ENCODE measurements around the gene EPHA1. TPM values are rescaled to one million over a fixed set of nuclear protein-coding genes. Genes with fewer than 3 reads are reported as not detected.

Gene EPHA1
- total and polyA plus RNA-seq, 7 experiments from 2014 or later = 4.1 to 63.1 (median 33.6) TPM

DNA sequence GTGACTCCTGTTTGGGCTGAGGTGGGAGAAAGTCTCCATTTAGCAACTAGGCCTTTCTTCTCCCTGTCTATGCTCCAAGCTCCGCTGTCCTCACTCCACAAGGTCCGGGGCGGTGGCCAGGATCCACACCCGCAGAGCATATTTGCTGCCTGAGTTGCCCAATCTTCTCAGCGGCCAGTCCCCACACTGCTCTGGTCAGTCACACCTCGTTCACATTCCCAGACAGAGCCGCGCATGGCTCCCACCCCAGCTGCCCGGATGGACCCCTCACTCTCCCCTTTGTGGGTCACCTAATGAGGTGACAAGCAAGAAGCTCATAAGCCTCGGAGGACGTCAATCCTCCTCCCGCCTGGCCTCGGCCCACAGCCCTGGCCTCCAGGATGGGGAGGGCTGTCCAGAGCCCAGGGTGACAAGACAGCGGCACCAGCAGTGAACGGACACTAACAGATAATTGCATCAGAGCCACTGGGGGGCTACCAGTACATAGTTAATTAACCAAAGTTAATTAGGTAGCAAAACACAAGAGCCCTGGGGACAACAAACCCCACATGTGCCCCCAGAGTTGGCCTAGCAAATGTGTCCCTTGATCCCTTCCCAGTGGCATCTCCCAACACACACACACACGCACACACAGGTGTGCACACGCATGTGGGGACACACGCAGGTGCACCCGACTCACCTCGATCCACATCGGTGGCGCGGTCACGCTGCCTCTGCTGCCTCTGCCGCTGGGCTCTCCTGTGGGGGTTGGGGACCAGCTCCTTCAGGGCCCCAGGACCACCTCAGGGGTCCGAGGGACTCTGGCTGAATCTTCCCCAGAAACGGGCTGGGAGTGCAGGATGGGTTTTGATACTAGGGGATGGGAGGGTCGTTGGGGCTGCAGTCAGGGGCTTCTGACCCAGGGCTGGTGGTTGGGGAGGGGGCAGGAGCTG lies 11.8 kb downstream of the EPHA1 start:
- peaks cover 3 to 43% (median 11%) of the 10 kb centered on the region in 5 donors for H3K36me3 Mint-ChIP-seq
- no peaks in the 10 kb centered on the region for H3K9me3 Mint-ChIP-seq

DNA sequence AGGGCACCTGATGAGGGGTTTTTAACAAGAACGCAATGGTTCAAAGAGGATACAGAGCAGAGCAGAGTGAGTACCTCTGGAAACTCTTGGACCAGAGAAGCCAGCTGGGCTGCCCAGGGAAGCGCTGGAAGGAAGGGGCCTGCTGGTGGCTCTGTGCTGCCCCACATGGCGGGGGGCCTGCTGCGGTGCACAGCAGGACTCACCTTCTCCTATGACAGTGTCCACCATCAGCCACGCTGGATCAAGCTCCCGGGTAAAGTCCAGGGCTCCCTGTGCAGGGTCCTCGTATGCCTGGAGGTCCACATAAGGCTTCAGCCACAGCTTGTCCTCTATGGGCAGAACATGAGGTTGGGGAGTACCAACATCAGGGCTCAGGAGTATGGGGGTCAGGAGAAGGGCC lies 12.5 kb downstream of the EPHA1 start:
- Histone ChIP-seq H3K9me3 (ENCODE audit: control insufficient read depth in 2 of 3, low read length in 3 of 3) (no peaks in the 10 kb centered on the region), H3K27ac (ENCODE audit: low read depth, low read length) (no peak overlapping the region), H3K4me1 (ENCODE audit: control insufficient read depth in 2 of 2, insufficient read depth in 2 of 2, low read length in 2 of 2) (no peaks in the 10 kb centered on the region), H3K27me3 (ENCODE audit: control insufficient read depth in 2 of 2, insufficient read depth in 2 of 2, low read length in 2 of 2) (no peaks in the 10 kb centered on the region), H3K36me3 (ENCODE audit: control insufficient read depth in 2 of 3, insufficient read depth in 3 of 3, low read length in 3 of 3) (peaks cover 0 to 98% (median 20%) of the 10 kb centered on the region in 3 experiments), H3K4me3 (ENCODE audit: low read length) (no peak overlapping the region)
- ChIA-PET POLR2A (interaction anchor here (1.2 to 2.0 kb wide), 4 partner anchors 9 to 14 kb away, joined by 4 to 8 read pairs (median 4); no protein-coding TSS in a partner anchor), CTCF (interaction anchor here (0.7 to 2.1 kb wide), 3 partner anchors 11 to 120 kb away, joined by 3 to 14 read pairs (median 5); partner anchors contain the start of gene EPHA1)
- intact Hi-C loops (cut with micrococcal nuclease) = no loop called here
- Mint-ChIP-seq H3K9me3 (no peaks in the 10 kb centered on the region), H3K36me3 (peaks cover 3 to 36% (median 11%) of the 10 kb centered on the region in 5 donors), H3K4me3 (peak overlapping the region in 1 of 10 donors; percentile 7), H3K27me3 (peaks cover 0 to 2% (median 0%) of the 10 kb centered on the region in 5 donors), H3K4me1 (peaks cover 7 to 24% (median 13%) of the 10 kb centered on the region in 7 donors), H3K27ac (peak overlapping the region in 4 of 9 donors; percentile 15 to 78 (median 24))
- ATAC-seq (no peak), DNase-seq (no peak)

More for the DNA sequence above, 11.8 kb downstream of the EPHA1 start:
- H3K4me3 Mint-ChIP-seq = peak overlapping the region in 1 of 10 donors; percentile 7
- no peak overlapping the region for H3K4me3 ChIP-seq (ENCODE audit: low read length)
- peak overlapping the region in 3 of 9 donors; percentile 63 to 77 (median 74) for H3K27ac Mint-ChIP-seq
- no peaks in the 10 kb centered on the region for H3K9me3 ChIP-seq (ENCODE audit: control insufficient read depth in 2 of 3, low read length in 3 of 3)
- DNase-seq = no peak
- peaks cover 0 to 2% (median 0%) of the 10 kb centered on the region in 5 donors for H3K27me3 Mint-ChIP-seq
- H3K27me3 ChIP-seq (ENCODE audit: control insufficient read depth in 2 of 2, insufficient read depth in 2 of 2, low read length in 2 of 2) = no peaks in the 10 kb centered on the region
- POLR2A ChIA-PET = interaction anchor here (1.2 to 2.0 kb wide), 4 partner anchors 8 to 14 kb away, joined by 4 to 8 read pairs (median 4); no protein-coding TSS in a partner anchor
- CTCF ChIA-PET = interaction anchor here (1.5 to 2.1 kb wide), 2 partner anchors 10 to 13 kb away, joined by 5 to 14 read pairs; partner anchors contain the start of gene EPHA1
- H3K27ac ChIP-seq (ENCODE audit: low read depth, low read length) = no peak overlapping the region
- peaks cover 7 to 24% (median 13%) of the 10 kb centered on the region in 7 donors for H3K4me1 Mint-ChIP-seq
- H3K4me1 ChIP-seq (ENCODE audit: control insufficient read depth in 2 of 2, insufficient read depth in 2 of 2, low read length in 2 of 2) = no peaks in the 10 kb centered on the region
- intact Hi-C loops (cut with micrococcal nuclease) = no loop called here
- ATAC-seq = no peak
- H3K36me3 ChIP-seq (ENCODE audit: control insufficient read depth in 2 of 3, insufficient read depth in 3 of 3, low read length in 3 of 3) = peaks cover 0 to 98% (median 20%) of the 10 kb centered on the region in 3 experiments

DNA sequence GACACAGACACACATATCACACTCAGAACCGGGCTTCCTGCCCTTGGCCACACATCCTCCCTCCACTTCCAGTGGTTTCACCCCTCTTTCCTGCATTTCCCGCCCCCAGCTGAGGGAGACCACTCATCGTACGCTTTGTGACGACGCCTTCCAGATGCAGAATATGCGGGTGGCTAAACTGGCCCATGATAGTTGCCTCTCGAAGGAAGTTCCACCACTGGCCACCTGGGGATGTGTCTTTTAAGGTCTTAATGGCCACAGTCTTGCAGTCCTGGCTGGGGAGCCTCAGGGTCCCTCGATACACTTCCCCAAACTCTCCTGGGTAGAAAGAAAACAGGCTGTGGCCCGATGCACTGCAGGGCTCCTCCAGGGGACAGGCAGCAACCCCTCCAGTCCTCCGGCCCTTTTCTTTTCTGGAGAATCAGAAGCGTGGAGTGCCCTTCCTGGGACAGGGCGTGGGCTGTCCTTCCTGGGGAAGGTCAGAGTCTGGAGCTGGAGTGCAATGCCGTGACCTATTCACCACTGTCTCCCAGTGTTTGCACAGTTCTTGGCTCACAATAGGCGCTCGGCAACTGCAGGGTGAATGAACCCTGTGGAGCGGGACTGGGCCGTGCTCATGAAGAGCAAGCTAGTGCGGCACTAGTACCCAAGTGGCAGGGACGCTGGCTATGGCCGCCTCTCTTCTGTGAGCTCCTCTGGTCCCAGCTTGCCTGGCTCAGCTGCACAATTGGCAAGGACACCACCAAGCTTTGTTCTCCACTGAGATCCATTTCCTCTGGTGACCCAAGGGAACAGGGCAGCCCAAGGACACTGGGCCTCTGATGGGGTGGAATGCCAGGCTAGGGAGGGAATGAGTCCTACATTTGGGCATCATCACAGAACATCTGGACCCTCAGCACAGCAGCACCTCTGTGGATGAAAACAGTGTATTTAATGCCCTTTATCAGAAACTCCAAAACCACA lies 13.2 kb downstream of the EPHA1 start:
- ChIA-PET CTCF (interaction anchor here (0.7 to 2.1 kb wide), 3 partner anchors 11 to 120 kb away, joined by 3 to 14 read pairs (median 5); partner anchors contain the start of gene EPHA1), POLR2A (interaction anchor here (1.2 to 3.4 kb wide), 6 partner anchors 10 to 16 kb away, joined by 3 to 19 read pairs (median 4); no protein-coding TSS in a partner anchor)
- H3K4me1 Mint-ChIP-seq = peaks cover 7 to 17% (median 10%) of the 10 kb centered on the region in 7 donors
- H3K4me3 Mint-ChIP-seq = no peak overlapping the region
- Histone ChIP-seq H3K36me3 (ENCODE audit: control insufficient read depth in 2 of 3, insufficient read depth in 3 of 3, low read length in 3 of 3) (peaks cover 0 to 98% (median 20%) of the 10 kb centered on the region in 3 experiments), H3K9me3 (ENCODE audit: control insufficient read depth in 2 of 3, low read length in 3 of 3) (no peaks in the 10 kb centered on the region), H3K27ac (ENCODE audit: low read depth, low read length) (no peak overlapping the region), H3K27me3 (ENCODE audit: control insufficient read depth in 2 of 2, insufficient read depth in 2 of 2, low read length in 2 of 2) (no peaks in the 10 kb centered on the region), H3K4me3 (ENCODE audit: low read length) (no peak overlapping the region), H3K4me1 (ENCODE audit: control insufficient read depth in 2 of 2, insufficient read depth in 2 of 2, low read length in 2 of 2) (no peaks in the 10 kb centered on the region)
- peak; percentile 58 for ATAC-seq
- intact Hi-C loops (cut with micrococcal nuclease) = no loop called here
- no peaks in the 10 kb centered on the region for H3K27me3 Mint-ChIP-seq
- no peak for DNase-seq
- H3K36me3 Mint-ChIP-seq = peaks cover 3 to 30% (median 10%) of the 10 kb centered on the region in 5 donors
- peak overlapping the region in 8 of 9 donors; percentile 46 to 94 (median 82) for H3K27ac Mint-ChIP-seq
- H3K9me3 Mint-ChIP-seq = no peaks in the 10 kb centered on the region

DNA sequence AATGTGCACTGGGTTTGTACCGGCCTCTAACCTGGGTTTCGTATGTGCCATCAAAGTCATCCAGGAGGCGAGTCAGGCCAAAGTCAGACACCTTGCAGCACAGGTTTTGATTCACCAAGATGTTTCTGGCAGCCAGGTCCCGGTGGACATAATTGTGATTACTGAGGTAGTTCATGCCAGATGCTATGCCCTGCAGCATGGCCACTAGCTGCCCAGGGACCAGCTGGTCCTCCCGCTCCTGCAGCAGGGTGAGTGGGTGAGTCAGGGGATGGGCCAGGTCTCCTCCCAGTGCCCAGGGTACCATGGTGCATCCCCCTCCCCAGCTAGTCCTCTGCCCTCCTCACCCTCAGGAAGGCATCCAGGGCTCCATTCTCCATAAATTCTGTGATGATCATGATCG lies 13.9 kb downstream of the EPHA1 start:
- POLR2A ChIA-PET = interaction anchor here (1.2 to 3.4 kb wide), 3 partner anchors 11 to 15 kb away, joined by 3 to 19 read pairs (median 5); no protein-coding TSS in a partner anchor

DNA sequence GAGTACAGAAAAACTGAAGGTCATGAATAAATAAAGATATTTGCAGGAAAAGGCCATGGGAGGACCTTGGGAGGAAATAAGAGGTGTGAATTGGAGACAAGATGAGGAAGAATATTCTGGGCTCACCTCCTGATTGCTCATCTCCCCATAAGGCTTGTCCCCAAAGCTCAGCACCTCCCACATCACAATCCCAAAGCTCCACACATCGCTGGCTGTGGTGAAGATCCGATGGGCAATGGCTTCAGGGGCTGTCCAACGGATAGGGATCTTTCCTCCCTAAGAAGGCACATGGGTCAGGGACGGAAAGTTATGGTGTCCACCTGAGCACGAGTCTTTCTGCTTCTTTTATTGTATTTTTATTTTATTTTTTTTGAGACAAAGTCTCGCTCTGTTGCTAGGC lies 14.6 kb downstream of the EPHA1 start:
- no peak for DNase-seq
- Mint-ChIP-seq H3K9me3 (no peaks in the 10 kb centered on the region), H3K4me3 (no peak overlapping the region), H3K4me1 (peaks cover 7 to 26% (median 17%) of the 10 kb centered on the region in 7 donors), H3K27ac (peak overlapping the region in 6 of 9 donors; percentile 38 to 91 (median 78)), H3K27me3 (no peaks in the 10 kb centered on the region), H3K36me3 (peaks cover 9 to 40% (median 12%) of the 10 kb centered on the region in 5 donors)
- no peaks in the 10 kb centered on the region for H3K4me1 ChIP-seq (ENCODE audit: control insufficient read depth in 2 of 2, insufficient read depth in 2 of 2, low read length in 2 of 2)
- no peaks in the 10 kb centered on the region for H3K9me3 ChIP-seq (ENCODE audit: control insufficient read depth in 2 of 3, low read length in 3 of 3)
- H3K27ac ChIP-seq (ENCODE audit: low read depth, low read length) = no peak overlapping the region
- ATAC-seq = no peak
- intact Hi-C loops (cut with micrococcal nuclease) = no loop called here
- ChIA-PET POLR2A (interaction anchor here (0.9 to 3.4 kb wide), 3 partner anchors 10 to 12 kb away, joined by 3 to 19 read pairs (median 6); no protein-coding TSS in a partner anchor), CTCF (interaction anchor here (0.8 to 1.3 kb wide), 3 partner anchors 8 to 19 kb away, joined by 3 read pairs; no protein-coding TSS in a partner anchor)
- no peaks in the 10 kb centered on the region for H3K27me3 ChIP-seq (ENCODE audit: control insufficient read depth in 2 of 2, insufficient read depth in 2 of 2, low read length in 2 of 2)
- no peak overlapping the region for H3K4me3 ChIP-seq (ENCODE audit: low read length)
- H3K36me3 ChIP-seq (ENCODE audit: control insufficient read depth in 2 of 3, insufficient read depth in 3 of 3, low read length in 3 of 3) = peaks cover 0 to 98% (median 20%) of the 10 kb centered on the region in 3 experiments

More for the DNA sequence above, 13.9 kb downstream of the EPHA1 start:
- H3K9me3 ChIP-seq (ENCODE audit: control insufficient read depth in 2 of 3, low read length in 3 of 3) = no peaks in the 10 kb centered on the region
- Mint-ChIP-seq H3K27me3 (no peaks in the 10 kb centered on the region), H3K27ac (peak overlapping the region in 8 of 9 donors; percentile 46 to 94 (median 82)), H3K4me3 (no peak overlapping the region), H3K36me3 (peaks cover 7 to 35% (median 10%) of the 10 kb centered on the region in 5 donors), H3K4me1 (peaks cover 7 to 21% (median 10%) of the 10 kb centered on the region in 7 donors), H3K9me3 (no peaks in the 10 kb centered on the region)
- CTCF ChIA-PET = interaction anchor here (1.3 kb wide), 1 partner anchor 10 kb away, joined by 3 read pairs; no protein-coding TSS in a partner anchor
- intact Hi-C loops (cut with micrococcal nuclease) = no loop called here
- DNase-seq = no peak
- H3K4me1 ChIP-seq (ENCODE audit: control insufficient read depth in 2 of 2, insufficient read depth in 2 of 2, low read length in 2 of 2) = no peaks in the 10 kb centered on the region
- H3K4me3 ChIP-seq (ENCODE audit: low read length) = no peak overlapping the region
- peaks cover 0 to 98% (median 20%) of the 10 kb centered on the region in 3 experiments for H3K36me3 ChIP-seq (ENCODE audit: control insufficient read depth in 2 of 3, insufficient read depth in 3 of 3, low read length in 3 of 3)
- no peak for ATAC-seq
- H3K27me3 ChIP-seq (ENCODE audit: control insufficient read depth in 2 of 2, insufficient read depth in 2 of 2, low read length in 2 of 2) = no peaks in the 10 kb centered on the region
- H3K27ac ChIP-seq (ENCODE audit: low read depth, low read length) = no peak overlapping the region

Data from naive thymus-derived CD4-positive, alpha-beta T cell (primary cell).